GM12801 (cell line): ENCODE results near the gene CBARP.

Source experiments
- TF ChIP-seq, protein P1 (sequence below): IDR thresholded peaks from one replicate; pipeline ENCODE4 v1.5.1; 2011; ENCODE audit warnings: control low read depth; ENCODE audit not compliant: insufficient read length; ENCODE audit errors: extremely low read depth

Gene CBARP

DNA sequence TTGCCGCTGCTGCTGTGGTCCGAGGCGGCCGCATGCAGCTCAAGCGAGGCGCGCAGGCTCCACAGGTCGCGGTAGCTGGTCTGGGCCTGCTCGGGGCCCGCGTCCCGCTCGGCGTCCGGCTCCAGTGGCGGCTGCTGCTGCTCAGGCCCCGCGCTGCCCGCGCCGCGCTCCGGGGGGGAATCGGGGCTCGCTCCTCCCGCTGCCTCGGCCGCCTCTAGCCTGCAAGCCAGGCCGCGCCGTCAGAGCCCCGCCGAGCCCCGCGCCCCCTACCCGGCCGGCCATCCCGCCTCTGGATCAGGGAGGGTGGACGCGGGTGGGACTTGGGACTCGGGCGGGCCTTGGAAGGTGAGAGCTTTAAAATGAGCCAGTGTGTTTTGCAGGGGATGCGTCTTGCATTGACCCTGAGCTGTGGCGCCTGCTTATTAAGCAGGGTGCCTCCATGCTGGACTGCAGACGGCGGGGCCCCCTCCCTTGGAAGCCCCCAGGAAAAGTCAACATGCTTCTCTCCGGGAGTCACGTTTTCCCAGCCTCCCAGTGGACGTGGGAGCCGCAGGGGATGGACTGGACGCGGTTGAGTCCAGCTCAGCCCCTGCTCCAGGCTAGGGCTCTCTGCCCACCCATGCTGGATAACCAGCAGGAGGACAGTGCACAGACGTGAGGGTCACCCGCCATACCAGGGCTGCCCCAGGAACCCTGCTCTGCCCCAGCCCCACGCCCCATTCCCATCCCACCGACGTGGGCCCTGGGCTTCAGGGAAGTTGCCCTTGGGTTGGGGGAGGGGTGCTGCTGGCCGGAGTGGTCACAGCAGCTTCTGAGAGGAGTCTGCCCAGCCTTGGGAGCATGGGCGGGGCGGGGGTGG is 7.7 kb downstream of the CBARP start:
- TF ChIP-seq, protein P1, sequence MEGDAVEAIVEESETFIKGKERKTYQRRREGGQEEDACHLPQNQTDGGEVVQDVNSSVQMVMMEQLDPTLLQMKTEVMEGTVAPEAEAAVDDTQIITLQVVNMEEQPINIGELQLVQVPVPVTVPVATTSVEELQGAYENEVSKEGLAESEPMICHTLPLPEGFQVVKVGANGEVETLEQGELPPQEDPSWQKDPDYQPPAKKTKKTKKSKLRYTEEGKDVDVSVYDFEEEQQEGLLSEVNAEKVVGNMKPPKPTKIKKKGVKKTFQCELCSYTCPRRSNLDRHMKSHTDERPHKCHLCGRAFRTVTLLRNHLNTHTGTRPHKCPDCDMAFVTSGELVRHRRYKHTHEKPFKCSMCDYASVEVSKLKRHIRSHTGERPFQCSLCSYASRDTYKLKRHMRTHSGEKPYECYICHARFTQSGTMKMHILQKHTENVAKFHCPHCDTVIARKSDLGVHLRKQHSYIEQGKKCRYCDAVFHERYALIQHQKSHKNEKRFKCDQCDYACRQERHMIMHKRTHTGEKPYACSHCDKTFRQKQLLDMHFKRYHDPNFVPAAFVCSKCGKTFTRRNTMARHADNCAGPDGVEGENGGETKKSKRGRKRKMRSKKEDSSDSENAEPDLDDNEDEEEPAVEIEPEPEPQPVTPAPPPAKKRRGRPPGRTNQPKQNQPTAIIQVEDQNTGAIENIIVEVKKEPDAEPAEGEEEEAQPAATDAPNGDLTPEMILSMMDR, result no peak

- TF ChIP-seq, protein P1, result no peak
Measured at GRCh38 chr19:1229056-1229923, 8.5 kb downstream of the CBARP start.

DNA sequence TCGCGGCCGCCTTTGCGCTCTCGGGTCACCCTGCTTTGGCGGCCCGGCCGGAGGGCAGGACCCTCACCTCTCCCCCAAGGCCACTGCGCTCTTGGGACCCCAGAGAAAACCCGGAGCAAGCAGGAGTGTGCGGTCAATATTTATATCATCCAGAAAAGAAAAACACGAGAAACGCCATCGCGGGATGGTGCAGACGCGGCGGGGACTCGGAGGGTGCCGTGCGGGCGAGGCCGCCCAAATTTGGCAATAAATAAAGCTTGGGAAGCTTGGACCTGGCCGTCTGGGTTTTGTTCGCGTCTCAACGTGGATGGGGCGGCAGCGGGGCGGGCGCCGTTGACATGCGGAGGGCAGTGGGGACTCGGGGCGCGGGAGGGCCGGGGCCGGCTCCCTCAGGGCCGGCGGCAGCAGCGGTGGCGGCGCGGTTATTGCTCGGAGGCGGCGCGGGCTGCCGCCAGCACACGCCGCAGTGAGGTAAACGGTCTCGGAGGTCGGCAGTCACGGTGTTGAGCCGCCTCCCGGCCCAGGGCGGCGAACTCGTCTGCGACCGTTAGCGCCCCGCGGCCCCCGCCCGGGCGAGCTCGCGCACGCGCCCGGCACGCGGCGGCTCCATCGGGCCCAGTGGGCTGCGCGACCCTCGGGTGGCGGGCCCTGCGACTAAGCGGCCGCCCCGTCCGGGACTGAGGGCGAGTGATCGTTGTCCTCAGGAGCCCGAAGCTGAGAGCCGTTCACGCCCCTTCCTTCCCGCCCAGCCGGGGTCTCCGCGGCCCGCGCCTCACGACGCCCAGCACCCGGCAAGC is 9.4 kb downstream of the CBARP start:
- TF ChIP-seq, protein P1, result no peak

DNA sequence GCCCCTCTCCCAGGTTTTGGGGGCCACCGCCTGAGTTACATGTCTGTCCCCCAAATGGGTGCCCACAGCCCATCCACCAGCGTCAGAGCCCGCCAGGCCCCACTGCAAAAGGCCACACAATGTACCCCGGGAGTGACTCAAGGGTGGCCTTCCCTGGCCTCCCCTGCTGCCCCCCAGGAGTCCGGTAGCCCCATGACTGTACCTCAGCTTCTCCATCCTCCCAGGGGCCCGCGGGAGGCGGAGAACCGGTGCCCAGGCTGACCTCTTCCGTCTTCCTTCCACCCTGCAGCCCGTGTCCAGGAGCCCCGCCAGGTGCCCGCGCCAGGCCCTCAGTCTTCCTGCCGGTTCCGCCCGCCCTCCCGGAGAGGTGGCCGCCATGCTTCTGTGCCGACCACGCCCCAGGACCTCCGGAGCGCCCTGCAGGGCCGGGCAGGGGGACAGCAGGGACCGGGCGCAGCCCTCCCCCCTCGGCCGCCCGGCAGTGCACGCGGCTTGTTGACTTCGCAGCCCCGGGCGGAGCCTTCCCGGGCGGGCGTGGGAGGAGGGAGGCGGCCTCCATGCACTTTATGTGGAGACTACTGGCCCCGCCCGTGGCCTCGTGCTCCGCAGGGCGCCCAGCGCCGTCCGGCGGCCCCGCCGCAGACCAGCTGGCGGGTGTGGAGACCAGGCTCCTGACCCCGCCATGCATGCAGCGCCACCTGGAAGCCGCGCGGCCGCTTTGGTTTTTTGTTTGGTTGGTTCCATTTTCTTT is 10.3 kb downstream of the CBARP start:
- TF ChIP-seq, protein P1, result no peak

DNA sequence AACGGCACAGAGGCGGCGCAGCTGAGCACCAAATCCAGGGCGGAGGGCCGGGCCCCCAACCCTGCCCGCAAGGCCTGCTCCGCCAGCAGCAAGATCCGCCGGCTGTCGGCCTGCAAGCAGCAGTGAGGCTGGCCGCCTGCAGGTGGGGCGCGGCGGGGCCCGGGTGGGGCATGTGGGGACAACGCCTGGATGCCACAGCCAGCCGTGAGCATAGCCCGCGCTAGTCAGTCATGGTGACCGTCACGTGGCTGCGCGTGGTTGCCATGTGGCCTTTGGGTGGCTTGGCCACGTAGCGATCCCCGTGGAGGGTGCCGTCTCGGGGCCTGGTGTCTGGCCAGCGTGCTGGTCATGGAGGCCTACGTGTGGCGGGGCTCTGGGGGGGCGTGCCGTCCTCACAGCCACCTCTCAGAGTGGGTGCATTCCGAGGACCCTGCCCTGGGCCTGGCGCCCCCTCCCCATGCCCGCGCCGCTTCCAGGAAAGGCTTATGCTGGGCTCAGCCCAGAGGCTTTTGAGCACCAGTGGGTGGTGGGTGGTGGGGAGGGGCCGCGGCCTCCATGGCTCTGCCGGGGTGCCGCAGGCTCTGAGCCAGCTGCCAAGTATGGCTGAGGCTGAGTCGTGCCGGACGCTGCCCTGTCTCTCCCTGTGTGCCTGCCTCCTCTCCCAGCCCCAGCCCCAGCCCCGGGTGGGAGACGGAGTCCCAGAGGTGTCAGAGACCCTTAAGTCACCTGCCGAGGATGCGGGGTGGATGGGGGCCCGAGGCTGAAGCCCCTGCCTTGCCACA is 11.1 kb downstream of the CBARP start:
- TF ChIP-seq, protein P1, result no peak

DNA sequence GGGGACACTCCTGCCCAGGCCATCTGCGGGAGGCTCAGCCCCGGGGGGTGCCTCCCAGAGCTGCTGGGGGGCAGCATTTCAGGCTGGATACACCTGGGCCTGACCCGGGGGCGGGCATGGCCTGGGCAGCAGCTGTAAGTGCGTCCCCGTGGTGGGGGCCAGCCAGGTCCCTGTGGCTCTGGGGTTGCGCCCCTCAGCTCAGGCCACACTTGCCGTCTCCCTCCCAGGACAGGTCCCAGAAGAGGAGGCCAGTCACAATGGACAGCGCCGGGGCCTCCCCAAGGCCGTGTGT is 11.6 kb downstream of the CBARP start:
- TF ChIP-seq, protein P1, result no peak
